ENCODE data around the gene SAMD4A.
"Not testable (repeated sequence)": the region's sequence is repeated elsewhere in the genome, so short reads cannot be mapped to it uniquely, and the experiment has no call there.

The SAMD4A gene

DNA sequence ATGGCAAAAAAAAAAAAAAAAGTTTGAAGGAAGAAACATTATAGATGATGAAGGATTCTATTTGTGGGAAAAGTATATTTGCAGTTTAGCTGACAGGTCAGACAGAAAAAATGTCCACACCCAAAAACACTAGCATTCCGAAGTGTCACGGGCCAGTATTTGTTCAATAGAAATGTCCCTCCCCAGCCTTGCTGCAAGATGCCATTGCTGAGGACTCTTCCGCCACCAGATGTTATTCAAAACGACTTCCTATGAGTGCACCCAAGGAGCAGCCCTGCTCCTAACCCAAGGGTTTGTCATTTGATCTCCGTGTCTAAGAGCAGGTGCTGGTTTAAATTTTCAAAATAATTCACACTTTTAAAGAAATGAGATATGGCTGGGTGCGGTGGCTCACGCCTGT is 172.6 kb downstream of the SAMD4A start:
- DNase-seq = no peak

DNA sequence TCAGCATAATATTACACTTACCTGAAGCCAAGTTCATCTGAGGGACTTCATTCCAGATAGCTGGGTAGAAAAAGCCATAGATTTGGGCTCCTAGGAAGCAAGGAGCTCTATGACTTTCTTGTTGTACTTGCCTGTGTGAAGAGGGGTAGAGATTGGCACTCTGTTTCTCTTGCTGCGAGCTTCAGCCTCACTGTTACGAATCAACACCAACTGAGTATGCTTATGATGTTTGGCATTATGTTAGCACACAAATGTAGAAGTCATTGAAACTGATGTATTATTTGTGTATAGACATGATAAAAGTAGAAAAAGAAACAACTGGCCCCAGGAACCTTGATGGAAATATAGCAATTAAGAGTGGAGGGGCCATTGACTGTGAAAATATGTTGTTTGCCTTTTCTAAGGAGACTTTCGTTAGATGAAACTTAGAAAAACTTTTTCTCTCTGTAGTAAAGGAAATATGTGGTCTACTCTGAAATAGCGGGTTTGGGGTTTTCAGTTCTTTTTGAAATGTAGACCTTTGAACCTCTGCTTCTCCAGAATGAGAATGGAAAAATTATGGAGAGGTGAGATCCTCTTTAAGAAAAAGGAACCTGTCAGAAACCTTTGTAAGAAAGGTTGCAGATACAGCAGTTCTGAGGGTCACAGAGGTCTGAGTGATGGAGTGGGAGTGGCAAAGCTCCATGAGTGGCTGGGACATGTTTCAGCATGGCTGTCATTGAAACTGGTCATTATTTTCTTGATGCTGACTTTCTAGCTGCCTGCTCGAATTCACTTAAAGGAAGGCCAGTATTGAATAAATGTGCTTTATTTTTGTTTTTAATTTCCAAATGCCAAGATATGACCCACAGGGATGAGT is 175.8 kb downstream of the SAMD4A start:
- no peak for DNase-seq

DNA sequence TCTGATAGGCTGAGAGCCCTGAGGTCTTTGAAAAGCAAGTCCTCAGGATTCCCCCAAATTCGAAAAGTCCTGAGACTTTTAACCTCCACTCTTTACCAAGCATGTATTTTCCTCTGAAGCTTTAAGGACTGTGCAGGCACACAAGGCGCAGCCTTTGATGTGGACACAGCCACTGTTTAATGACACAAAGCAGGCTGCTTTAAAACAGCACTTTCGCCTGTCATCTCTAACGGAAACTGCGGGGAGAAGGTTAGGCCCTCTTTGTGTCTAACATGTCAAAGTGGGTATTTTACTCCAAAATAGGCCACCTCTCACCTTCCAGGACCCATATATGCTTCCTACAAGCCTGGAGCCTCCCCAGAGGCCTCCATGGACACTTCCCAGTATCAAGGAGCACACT is 176.5 kb downstream of the SAMD4A start:
- no peak for DNase-seq

DNA sequence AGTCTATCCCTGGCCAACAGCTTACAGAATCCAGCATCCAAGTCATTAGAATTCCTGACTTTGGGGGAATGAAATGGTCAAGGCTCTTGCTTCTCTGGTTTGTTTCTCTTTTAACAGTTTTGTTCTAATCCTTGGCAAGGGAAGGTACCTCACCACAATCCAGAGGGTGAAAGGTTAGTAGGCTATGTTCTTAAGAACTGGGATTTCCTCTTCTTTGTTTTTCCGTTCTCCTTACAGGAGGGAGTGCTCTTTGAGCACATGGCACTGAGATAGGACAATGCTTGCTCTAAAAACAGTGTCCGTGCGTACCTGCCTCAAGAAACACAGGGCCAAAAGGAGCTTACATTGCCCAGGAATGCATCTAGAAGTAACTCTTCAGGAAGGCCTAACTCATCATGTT is 179.1 kb downstream of the SAMD4A start:
- no peak for DNase-seq

DNA sequence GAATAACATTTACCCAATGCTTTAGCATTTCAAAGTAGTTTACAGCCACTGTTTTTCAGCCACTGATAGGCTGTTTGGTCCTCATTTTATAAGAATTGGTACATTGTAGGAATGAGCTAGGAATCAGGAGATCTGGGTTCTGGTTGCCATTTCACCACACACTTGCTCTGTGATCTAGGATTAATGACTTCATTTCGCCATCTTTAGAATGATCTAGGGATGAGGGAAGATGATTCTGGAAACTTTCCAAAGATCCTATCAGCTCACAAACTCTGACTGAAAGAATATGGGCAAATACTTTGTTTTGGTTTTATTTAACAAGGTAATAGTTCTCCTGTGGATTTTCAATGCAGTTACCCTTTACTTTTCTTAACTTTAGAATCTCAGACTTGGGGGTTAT is 180.7 kb downstream of the SAMD4A start:
- no peak for DNase-seq

DNA sequence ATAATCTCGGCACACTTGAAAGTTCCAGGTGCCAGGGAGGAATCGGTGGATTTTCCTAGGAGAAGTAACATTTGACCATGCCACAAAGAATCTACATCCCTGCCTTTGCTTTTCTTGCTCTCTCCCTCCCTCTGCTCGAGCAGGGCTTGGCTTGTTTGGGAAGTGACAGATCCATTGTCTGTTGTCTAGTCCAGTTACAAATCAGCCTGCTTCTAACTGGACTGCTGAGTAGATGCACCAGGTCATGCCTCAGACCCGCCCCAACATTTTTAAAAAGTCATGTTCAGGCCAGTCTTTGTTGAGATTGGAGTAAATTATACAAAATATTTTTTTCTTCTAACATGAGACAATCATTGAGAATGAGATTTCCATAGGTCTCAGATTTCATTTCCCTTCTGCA is 182.3 kb downstream of the SAMD4A start:
- DNase-seq = no peak

DNA sequence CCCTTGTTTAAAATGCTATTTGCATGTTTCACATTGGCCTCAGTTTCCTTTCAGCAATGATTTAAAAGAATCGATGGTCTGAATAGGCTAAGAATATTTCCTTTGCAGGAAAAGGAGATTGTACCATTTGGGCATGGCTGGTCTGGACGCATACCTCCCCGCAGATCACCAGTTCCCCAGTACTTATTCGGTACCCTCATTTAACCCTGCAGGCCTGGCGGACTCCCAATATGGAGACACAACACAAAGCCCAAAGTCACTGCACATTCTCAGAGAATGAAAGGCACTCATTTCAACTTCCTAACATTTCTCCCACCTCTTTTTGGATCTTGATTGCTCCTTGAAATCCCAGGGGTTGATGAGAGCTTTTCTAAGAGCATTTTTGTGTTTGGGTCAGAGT is 182.8 kb downstream of the SAMD4A start:
- DNase-seq = no peak

DNA sequence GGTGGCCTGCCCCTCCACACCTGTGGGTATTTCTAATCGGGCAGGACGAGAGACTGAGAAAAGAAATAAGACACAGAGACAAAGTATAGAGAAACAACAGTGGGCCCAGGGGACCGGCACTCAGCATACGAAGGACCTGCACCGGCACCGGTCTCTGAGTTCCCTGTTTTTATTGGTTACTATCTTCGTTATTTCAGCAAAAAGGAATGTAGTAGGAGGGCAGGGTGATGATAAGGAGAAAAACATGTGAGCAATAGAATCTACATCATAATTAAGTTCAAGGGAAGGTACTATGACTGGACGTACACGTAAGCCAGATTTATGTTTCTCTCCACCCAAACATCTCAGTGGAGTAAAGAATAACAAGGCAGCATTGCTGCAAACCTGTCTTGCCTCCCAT is 185.7 kb downstream of the SAMD4A start:
- not testable (repeated sequence) for DNase-seq

DNA sequence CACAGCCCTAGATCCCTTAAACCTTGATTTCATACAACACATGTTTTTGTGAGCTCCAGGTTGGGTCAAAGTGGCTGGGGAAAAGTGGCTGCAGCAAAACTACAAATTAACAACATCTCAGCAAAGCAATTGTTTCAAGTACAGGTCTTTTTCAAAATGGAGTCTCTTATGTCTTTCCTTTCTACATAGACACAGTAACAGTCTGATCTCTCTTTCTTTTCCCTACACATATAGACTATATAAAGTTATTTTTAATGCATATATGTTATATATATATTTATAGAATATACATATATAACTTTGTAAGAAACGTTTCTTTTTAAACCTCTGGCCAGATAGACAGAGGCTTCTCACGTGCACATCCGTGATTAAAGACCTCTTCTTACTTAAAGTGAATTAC is 186.5 kb downstream of the SAMD4A start:
- DNase-seq = not testable (repeated sequence)

DNA sequence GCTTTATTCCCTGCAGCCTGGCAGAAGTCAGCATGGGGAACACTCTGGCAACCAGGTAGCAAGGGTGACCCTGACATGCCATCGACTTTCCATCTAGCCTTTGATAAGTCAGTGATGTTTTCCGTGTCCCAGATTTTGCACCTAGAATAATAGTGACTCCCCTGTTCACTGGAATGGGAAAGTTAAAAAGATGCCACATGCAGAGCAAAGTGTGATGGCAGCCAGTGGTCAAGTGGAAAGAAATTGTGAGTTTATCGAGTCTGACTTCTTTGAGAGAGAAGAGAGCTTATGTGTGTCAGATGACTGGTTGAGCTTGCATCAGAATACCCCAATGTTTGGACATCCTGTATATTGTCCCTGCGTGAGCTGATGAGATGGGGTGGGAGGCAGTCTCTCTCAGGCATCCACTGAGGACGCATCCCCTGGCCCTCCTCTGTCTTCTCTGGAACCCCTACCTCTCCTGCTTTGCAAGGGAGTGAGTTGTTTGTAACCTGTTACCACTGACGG is 187.2 kb downstream of the SAMD4A start:
- DNase-seq = no peak

DNA sequence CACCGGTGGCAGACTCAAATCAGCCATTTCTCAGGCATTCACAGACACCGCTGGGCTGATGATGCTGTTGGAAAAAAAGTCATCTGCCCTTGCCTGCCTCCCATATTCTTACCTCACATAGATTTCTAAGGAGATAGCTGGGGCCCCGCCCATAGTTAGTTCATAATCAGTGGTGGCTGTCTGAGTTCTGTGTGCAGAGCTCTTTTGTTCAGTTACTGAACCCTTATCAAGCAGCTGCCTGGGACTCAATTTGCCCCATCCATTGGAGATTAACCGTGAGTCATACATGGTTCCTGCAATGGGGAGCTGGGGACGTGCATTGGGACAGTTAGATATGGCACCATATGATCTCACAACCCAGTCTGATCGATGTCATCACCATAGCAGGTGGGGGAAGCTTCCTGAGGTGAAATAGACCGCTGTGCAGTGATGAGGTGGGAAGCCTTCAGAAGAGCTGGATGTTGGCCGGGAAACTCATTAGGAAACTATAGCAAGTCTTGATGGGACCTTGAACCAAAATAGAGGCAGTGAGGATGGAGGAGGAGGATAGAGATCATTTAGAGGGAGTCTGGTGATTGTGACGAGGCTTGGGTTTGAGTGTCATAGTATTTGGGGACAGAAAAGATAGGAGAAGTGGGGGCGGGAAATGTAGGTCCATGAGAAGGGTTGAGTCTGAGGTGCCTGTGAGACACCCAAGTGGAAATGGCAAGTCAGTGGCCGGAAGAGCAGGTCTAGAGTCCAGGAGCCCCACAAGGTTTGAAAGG is 187.9 kb downstream of the SAMD4A start:
- no peak for DNase-seq

DNA sequence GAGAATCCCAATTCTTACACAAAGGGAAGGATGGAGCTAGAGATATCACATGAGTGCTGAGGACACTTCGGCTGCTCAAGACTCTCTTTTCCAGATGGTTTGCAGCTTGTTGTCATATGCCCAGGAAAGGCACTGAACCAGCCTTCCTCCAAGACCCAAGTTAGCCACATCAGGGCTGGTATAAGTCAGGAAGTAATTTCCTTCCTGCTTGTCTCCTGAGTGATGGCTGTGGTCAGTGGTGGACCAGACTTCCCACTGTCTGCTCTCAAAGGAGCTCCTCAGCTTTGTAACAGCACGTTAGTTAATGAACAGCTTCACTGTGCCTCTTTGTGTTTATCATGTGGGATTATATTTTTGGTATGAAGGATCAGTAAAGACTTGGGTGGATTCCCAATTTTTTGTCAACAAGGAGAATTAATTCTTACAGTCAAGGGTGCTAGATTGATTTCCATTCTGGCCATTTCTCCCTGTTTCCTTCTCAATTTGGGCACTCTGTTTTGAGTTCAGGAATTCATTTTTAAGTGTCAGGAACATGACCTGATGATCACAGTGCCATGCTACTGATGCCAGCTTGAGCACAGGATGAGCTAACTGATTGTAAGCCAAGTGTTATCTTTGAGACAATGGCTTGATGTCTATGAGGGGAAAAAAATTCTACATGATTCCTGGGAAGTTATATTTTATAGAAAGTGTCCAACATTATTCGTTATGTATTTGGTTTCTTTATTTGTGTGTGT is 189.9 kb downstream of the SAMD4A start:
- DNase-seq = no peak

DNA sequence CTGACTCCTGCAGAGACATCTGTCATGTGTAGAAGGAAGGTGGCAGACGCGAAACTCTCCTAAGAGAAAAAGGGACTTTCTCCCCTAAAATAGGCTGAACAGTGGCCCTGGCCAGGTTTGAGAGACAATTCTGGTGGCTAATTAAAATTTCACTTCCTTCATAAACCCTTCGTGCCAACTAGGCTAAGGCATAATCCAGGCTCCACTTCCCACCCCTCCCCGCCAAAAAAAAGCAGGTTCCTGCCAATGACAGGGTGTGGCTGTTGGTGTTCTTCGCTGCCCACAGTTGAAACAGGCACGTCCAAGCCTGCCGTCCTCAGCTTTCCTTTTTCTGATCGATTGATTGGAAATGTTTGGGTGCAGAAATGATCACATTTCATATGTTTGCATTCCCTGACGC is 191.1 kb downstream of the SAMD4A start:
- DNase-seq = no peak

DNA sequence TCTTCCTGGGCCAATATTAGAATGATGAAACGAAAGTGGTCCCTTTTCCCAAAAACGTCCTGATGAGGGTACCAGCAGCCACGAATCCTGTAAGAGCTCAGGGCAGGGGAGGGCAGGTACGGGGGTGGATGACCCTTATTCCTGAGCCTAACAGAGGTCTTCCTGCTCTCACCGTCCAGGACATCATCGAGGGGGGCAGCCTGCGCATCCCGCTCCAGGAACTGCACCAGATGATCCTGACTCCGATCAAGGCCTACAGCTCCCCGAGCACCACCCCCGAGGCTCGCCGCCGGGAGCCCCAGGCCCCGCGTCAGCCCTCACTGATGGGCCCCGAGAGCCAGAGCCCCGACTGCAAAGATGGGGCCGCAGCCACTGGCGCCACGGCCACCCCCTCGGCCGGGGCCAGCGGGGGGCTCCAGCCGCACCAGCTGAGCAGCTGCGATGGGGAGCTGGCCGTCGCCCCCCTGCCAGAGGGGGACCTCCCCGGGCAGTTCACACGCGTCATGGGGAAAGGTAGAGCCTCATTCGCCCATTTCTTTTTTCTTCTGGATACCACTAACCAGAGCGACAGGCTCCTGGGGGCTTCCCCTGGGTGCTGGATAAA is 193.2 kb downstream of the SAMD4A start:
- no peak for DNase-seq

DNA sequence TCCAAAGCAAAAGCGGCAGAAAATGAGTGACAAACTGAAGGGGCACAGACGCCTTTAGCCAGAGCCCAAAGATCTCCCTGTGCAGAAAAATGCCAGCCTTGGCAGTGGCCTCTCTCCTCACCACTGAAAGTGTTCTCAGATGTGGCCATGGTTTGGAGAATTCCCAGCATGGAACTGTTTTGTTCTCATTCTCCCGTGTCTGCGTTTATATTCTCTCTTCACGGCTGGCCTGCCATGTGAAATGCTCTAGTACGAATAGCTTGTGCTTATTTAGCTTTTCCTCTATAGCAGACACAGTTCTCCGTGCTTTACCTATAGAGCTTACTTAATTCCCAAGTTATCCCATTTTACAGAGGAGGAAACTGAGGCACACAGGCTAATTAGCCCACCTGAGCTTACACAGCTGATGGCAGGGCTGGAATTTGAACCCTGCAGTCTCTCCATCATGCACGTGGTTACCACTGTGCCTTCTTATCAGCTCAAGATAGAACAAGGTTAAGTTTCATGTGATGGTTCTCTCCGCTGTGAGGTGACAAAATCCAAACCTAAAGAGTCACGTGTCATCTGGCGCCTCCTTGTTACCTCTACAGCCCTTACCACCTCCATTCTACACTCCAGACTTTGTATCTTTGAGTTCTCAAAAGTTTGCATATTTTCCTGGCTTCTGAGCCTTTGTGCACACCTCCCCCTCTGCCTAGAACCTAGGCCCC is 194.1 kb downstream of the SAMD4A start:
- DNase-seq = no peak

DNA sequence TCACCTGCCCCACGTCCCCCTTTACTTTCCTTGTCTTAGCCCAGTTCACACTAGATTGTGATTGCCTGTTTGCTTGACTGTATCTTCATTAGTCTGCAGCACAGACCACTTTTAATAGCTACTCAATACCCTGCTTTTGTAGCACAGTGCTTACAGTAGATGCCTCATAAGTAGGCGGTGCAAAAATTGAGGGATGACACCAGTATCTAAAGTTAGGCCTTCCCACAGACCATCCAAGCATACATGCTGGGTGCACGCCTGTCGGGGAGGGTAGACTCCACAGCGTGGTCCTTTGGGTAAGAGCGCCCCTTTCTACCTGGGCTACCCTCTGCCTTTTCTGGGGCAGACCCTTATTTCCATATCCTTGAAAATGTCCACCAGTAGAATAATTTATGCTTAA is 194.9 kb downstream of the SAMD4A start:
- DNase-seq = no peak

DNA sequence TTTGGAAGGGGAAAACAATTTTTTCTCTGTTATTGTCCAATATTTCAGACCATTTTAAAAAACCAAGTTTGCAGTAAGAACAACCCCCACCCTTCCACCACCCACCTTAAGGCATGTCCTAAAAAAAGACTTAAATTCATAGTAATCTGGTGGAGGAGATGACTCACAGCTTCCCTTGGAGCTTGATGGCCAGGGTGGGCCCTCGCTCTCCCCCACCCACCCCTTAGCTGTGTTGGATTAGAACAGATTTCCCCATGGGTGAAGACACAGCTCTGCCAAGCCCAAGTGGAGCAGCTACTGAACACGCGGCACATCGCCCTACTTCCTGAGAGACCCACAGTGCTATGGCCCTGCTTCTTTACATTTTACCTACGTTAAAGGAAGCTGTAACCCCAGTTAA is 195.4 kb downstream of the SAMD4A start:
- no peak for DNase-seq

DNA sequence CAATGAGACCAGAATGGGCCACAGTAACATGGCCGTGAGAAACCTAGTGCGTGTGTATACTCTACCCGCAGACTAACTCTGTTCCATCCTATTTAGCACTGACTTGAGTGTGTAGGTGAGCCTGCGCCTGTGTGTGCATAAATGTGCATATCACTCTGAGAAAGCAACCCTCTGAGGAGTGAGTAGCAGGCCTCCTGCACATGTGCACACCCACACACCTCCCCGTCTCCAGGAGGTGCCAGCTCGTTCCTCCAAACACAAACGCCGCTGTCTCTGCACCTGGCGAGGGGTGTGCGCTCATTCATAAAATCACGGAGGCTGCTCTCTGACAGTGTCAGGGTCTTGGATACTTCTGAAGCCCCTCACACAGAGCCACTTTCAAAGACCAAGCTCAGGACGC is 196.8 kb downstream of the SAMD4A start:
- DNase-seq = no peak

DNA sequence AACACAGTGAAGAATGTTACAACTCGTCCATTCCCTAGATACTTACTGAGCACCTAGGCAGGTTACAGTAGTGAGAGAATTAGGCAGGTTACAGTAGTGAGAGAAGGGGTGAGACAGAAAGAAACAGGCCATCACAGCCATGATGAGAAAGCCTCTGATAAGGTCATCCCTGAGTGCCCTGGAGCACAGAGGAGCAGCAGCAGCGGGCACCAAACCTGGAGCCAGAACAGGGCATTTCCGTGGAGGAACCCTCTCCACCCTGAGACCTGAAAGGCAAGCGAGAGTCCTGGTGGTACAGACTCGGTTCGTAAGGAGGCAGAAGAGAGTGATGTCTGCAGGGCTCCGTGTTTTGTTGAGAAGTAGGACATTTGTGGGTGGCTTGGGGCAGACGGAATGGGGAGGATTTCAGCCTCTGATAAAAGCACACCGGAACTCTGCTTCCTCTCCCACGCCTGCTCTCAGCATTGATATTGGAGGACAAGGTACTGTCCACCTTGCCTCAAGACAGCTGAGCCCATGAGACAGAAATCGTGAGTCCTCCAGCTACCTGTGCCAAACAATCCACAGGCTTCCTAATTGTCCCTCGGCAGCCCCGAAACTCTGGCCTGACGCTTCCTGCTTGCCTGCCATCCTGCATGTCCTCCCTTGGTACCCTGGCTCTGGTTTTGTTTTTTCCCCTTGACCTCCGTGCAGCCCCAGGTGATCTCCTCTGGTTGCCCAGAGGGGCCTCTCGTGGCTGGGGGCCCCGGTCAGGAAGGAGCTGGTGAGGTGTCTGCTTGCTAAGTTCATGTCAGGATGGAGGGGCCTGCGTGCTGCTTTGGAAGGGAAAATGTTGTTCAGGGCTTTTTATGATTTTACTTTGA is 199.6 kb downstream of the SAMD4A start:
- DNase-seq = no peak

DNA sequence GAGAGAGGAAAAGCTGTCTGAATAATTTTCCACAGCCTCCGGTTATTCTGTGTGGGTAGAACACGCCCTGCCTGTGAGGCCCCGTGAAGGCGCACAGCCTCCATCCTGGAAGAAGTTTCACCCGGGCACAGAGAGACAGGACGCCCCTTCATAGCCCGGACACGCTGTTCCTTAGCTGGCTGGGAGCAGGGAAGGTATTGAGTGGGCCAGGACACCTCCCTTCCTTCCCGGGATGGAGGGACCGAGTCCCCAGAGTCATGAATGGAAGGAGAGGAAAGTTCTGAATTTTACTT is 200.2 kb downstream of the SAMD4A start:
- DNase-seq = no peak

DNA sequence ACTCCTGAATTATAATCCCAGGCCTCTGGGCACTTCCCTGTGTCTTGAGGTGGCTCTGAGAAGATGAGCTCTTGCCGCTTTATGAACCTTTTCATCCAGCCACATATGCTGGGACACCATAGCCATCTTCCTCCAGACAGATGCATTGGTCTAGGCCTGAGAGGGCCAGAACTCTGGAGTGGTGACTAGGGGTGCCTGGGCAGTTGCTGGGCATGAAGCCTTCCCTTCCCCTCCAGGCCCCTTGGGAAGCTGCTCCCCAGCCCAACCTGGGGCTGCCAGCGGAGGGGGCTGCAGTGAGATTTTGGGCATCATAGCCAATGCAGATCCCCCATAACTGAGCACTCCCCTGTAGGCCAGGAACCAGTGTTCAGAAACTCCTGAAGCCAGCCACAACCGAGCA is 200.5 kb downstream of the SAMD4A start:
- no peak for DNase-seq

Data from activated effector memory CD4-positive, alpha-beta T cell treated with Interleukin-2 at 50 U/mL for 16 hours (primary cell).